GM12878 (cell line): ENCODE data around the gene ZNF799. TPM values are rescaled to one million over a fixed set of nuclear protein-coding genes. Genes with fewer than 3 reads are reported as not detected.

ENCODE experiments used
- FOS ChIP-seq: IDR thresholded peaks from 3 replicates; pipeline ENCODE4 v1.6.1; 2011; ENCODE audit warnings: borderline replicate concordance; ENCODE audit not compliant: insufficient read length; ENCODE audit errors: extremely low read depth
- NFIC ChIP-seq: IDR thresholded peaks from 2 replicates; pipeline ENCODE4 v1.6.1; 2012; ENCODE audit warnings: low read depth, mild to moderate bottlenecking, inconsistent platforms, low read length, moderate library complexity
- SP1 ChIP-seq: IDR thresholded peaks from one replicate; pipeline ENCODE4 v1.6.1; 2011; ENCODE audit warnings: low read depth, low read length
- polyA plus RNA-seq, 11 experiments: library from polyadenylated mRNA; depleted of rRNA in 4 of 11; unstranded in 6 of 11; stranded (reverse) in 5 of 11; fragments of >200 nt; fragmentation: Nextera tagmentation in 4 of 11; fragmentation: Illumina TruSeq in 1 of 11; extraction: Ambion mirVana in 4 of 11; extraction: Trizol in 1 of 11; gene quantifications; 1 replicate in 1 of 11; 2 replicates in 10 of 11; pipeline versions ENCODE4 v1.2.1 to v1.2.3, GENCODE V29; 2011 to 2016; ENCODE audit warnings: inconsistent platforms in 2 of 11, missing spikeins in 2 of 11, low read depth in 1 of 11
- total RNA-seq, 4 experiments: library from RNA; depleted of rRNA in 3 of 4; stranded (reverse); fragments of >200 nt in 3 of 4; fragmentation: Illumina TruSeq in 1 of 4; extraction: Trizol in 1 of 4; gene quantifications; 2 replicates each; pipeline versions ENCODE4 v1.2.1 to v1.2.3, GENCODE V29; 2013 to 2021
- TF ChIP-seq, protein P1 (sequence below): fragments of 450-650 bp; IDR thresholded peaks from 2 replicates; pipeline ENCODE4 v1.6.1; 2016; ENCODE audit warnings: mild to moderate bottlenecking, moderate library complexity, borderline replicate concordance
- TF ChIP-seq, protein P2 (sequence below): fragments of 150-350 bp; IDR thresholded peaks from 2 replicates; pipeline ENCODE4 v1.6.1; 2016; ENCODE audit warnings: low read depth, low read length
- TF ChIP-seq, protein P3 (sequence below): IDR thresholded peaks from 2 replicates; pipeline ENCODE4 v1.6.1; 2012; ENCODE audit warnings: low read length, inconsistent platforms
- TF ChIP-seq, protein P4 (sequence below): fragments of 450-650 bp; IDR thresholded peaks from 2 replicates; pipeline ENCODE4 v1.6.1; 2017; ENCODE audit warnings: mild to moderate bottlenecking, low read depth, inconsistent platforms; ENCODE audit not compliant: poor library complexity, severe bottlenecking

The ZNF799 gene
- total and polyA plus RNA-seq, 10 of the 15 experiments (the other 5 are each of a cell fraction or from before 2014, with no cell fraction given) = 1.5 to 9.2 (median 3.1) TPM

DNA sequence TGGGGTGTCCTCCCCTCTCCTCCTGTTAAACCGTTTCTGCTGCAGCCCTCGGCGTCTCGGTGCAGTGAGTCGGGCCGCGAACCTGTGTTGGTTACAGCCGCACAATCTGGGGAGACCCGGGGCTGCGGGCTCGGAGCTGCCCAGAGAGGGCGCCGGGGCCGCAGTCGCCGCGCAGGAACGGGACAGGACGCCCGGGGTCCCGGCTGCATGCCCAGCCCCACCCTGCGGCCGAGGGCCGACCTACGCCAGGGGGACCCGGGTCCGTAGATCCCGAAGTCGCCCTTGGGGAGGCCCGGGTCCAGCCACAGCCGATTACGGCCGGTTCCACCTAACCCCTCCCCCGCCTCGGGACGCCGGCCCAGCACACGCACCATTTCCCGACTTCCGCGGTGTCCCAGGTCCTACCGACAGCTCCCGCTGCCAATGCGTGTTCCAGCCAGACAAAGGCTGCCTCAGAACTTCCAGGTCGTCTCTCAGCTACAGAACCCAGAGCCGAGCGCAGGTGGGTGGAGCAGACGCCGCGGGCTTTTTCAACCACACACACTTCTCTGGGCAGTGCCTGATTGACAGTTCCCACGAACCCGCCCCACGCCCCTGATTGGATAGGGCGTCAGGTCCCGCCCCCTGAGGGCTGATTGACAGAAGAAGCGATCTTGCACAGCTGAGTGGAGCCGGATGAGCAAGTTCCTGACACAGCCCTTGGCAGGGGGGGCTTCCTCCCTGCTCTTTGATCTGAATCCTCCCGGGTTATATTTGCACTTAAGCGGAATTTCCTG, 39.7 kb upstream of the ZNF799 start, which contains the start of gene ZNF443 (continued):
- TF ChIP-seq, protein P1, sequence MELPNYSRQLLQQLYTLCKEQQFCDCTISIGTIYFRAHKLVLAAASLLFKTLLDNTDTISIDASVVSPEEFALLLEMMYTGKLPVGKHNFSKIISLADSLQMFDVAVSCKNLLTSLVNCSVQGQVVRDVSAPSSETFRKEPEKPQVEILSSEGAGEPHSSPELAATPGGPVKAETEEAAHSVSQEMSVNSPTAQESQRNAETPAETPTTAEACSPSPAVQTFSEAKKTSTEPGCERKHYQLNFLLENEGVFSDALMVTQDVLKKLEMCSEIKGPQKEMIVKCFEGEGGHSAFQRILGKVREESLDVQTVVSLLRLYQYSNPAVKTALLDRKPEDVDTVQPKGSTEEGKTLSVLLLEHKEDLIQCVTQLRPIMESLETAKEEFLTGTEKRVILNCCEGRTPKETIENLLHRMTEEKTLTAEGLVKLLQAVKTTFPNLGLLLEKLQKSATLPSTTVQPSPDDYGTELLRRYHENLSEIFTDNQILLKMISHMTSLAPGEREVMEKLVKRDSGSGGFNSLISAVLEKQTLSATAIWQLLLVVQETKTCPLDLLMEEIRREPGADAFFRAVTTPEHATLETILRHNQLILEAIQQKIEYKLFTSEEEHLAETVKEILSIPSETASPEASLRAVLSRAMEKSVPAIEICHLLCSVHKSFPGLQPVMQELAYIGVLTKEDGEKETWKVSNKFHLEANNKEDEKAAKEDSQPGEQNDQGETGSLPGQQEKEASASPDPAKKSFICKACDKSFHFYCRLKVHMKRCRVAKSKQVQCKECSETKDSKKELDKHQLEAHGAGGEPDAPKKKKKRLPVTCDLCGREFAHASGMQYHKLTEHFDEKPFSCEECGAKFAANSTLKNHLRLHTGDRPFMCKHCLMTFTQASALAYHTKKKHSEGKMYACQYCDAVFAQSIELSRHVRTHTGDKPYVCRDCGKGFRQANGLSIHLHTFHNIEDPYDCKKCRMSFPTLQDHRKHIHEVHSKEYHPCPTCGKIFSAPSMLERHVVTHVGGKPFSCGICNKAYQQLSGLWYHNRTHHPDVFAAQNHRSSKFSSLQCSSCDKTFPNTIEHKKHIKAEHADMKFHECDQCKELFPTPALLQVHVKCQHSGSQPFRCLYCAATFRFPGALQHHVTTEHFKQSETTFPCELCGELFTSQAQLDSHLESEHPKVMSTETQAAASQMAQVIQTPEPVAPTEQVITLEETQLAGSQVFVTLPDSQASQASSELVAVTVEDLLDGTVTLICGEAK = peak; percentile 47; the same call in 1 of the 2 replicates
- TF ChIP-seq, protein P2, sequence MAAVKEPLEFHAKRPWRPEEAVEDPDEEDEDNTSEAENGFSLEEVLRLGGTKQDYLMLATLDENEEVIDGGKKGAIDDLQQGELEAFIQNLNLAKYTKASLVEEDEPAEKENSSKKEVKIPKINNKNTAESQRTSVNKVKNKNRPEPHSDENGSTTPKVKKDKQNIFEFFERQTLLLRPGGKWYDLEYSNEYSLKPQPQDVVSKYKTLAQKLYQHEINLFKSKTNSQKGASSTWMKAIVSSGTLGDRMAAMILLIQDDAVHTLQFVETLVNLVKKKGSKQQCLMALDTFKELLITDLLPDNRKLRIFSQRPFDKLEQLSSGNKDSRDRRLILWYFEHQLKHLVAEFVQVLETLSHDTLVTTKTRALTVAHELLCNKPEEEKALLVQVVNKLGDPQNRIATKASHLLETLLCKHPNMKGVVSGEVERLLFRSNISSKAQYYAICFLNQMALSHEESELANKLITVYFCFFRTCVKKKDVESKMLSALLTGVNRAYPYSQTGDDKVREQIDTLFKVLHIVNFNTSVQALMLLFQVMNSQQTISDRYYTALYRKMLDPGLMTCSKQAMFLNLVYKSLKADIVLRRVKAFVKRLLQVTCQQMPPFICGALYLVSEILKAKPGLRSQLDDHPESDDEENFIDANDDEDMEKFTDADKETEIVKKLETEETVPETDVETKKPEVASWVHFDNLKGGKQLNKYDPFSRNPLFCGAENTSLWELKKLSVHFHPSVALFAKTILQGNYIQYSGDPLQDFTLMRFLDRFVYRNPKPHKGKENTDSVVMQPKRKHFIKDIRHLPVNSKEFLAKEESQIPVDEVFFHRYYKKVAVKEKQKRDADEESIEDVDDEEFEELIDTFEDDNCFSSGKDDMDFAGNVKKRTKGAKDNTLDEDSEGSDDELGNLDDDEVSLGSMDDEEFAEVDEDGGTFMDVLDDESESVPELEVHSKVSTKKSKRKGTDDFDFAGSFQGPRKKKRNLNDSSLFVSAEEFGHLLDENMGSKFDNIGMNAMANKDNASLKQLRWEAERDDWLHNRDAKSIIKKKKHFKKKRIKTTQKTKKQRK = peak; percentile 77
- TF ChIP-seq, protein P3, sequence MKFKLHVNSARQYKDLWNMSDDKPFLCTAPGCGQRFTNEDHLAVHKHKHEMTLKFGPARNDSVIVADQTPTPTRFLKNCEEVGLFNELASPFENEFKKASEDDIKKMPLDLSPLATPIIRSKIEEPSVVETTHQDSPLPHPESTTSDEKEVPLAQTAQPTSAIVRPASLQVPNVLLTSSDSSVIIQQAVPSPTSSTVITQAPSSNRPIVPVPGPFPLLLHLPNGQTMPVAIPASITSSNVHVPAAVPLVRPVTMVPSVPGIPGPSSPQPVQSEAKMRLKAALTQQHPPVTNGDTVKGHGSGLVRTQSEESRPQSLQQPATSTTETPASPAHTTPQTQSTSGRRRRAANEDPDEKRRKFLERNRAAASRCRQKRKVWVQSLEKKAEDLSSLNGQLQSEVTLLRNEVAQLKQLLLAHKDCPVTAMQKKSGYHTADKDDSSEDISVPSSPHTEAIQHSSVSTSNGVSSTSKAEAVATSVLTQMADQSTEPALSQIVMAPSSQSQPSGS = no peak
- TF ChIP-seq, protein P4, sequence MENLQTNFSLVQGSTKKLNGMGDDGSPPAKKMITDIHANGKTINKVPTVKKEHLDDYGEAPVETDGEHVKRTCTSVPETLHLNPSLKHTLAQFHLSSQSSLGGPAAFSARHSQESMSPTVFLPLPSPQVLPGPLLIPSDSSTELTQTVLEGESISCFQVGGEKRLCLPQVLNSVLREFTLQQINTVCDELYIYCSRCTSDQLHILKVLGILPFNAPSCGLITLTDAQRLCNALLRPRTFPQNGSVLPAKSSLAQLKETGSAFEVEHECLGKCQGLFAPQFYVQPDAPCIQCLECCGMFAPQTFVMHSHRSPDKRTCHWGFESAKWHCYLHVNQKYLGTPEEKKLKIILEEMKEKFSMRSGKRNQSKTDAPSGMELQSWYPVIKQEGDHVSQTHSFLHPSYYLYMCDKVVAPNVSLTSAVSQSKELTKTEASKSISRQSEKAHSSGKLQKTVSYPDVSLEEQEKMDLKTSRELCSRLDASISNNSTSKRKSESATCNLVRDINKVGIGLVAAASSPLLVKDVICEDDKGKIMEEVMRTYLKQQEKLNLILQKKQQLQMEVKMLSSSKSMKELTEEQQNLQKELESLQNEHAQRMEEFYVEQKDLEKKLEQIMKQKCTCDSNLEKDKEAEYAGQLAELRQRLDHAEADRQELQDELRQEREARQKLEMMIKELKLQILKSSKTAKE = no peak
- no peak for TF ChIP-seq NFIC
- peak; percentile 38 for TF ChIP-seq FOS
- peak; percentile 92 for TF ChIP-seq SP1
- TF ChIP-seq, all 136 proteins: peak for 27
